IPS-15b (cell line): ENCODE data around the gene OR2B6.

Experiments
- H3K27me3 ChIP-seq: one replicate; pipeline ENCODE4 v1.6.1; 2013; ENCODE audit warnings: low read length; ENCODE audit not compliant: control insufficient read depth, insufficient read depth
- H3K36me3 ChIP-seq: one replicate; pipeline ENCODE4 v1.6.1; 2013; ENCODE audit warnings: low read length; ENCODE audit not compliant: control insufficient read depth, insufficient read depth
- H3K4me1 ChIP-seq: one replicate; pipeline ENCODE4 v1.6.1; 2013; ENCODE audit warnings: mild to moderate bottlenecking, low read length; ENCODE audit not compliant: control insufficient read depth, insufficient read depth
- H3K4me3 ChIP-seq: one replicate; pipeline ENCODE4 v1.5.1; 2013; ENCODE audit warnings: low read depth, low read length
- H3K9ac ChIP-seq: one replicate; pipeline ENCODE4 v1.6.1; 2013; ENCODE audit warnings: low read depth, mild to moderate bottlenecking, low read length
- H3K9me3 ChIP-seq: one replicate; pipeline ENCODE4 v1.6.1; 2013; ENCODE audit warnings: mild to moderate bottlenecking, low read length; ENCODE audit not compliant: control insufficient read depth, insufficient read depth

The OR2B6 gene

GRCh38 chr6:28001351-28001750, 44.3 kb downstream of the OR2B6 start:
- H3K4me3 ChIP-seq, result no peak overlapping the region
- H3K9ac ChIP-seq, result no peak overlapping the region
- H3K4me1 ChIP-seq, result peaks cover 10% of the 10 kb centered on the region
- H3K27me3 ChIP-seq, result no peaks in the 10 kb centered on the region
- no peaks in the 10 kb centered on the region for H3K36me3 ChIP-seq
- H3K9me3 ChIP-seq, result no peaks in the 10 kb centered on the region

- Histone ChIP-seq H3K27me3 (no peaks in the 10 kb centered on the region), H3K9me3 (no peaks in the 10 kb centered on the region), H3K36me3 (no peaks in the 10 kb centered on the region), H3K4me3 (no peak overlapping the region), H3K9ac (no peak overlapping the region), H3K4me1 (peaks cover 10% of the 10 kb centered on the region)
Observed at GRCh38 chr6:28001751-28002150, 44.7 kb downstream of the OR2B6 start.

- no peak overlapping the region for H3K4me3 ChIP-seq
- H3K9me3 ChIP-seq, result no peaks in the 10 kb centered on the region
- H3K4me1 ChIP-seq, result peaks cover 10% of the 10 kb centered on the region
- H3K27me3 ChIP-seq, result no peaks in the 10 kb centered on the region
- H3K9ac ChIP-seq, result no peak overlapping the region
- H3K36me3 ChIP-seq, result no peaks in the 10 kb centered on the region
Observed at GRCh38 chr6:28002161-28002560, 45.1 kb downstream of the OR2B6 start.

- H3K9me3 ChIP-seq, result no peaks in the 10 kb centered on the region
- no peaks in the 10 kb centered on the region for H3K36me3 ChIP-seq
- H3K9ac ChIP-seq, result no peak overlapping the region
- no peak overlapping the region for H3K4me3 ChIP-seq
- H3K4me1 ChIP-seq, result peaks cover 10% of the 10 kb centered on the region
- H3K27me3 ChIP-seq, result no peaks in the 10 kb centered on the region
Observed at GRCh38 chr6:28003059-28003458, 46.0 kb downstream of the OR2B6 start.

GRCh38 chr6:28003661-28004060, 46.6 kb downstream of the OR2B6 start:
- H3K4me1 ChIP-seq, result peaks cover 10% of the 10 kb centered on the region
- H3K36me3 ChIP-seq, result no peaks in the 10 kb centered on the region
- no peaks in the 10 kb centered on the region for H3K9me3 ChIP-seq
- H3K27me3 ChIP-seq, result no peaks in the 10 kb centered on the region
- no peak overlapping the region for H3K9ac ChIP-seq
- H3K4me3 ChIP-seq, result no peak overlapping the region

GRCh38 chr6:28004350-28005151, 47.5 kb downstream of the OR2B6 start:
- no peaks in the 10 kb centered on the region for H3K27me3 ChIP-seq
- H3K9ac ChIP-seq, result no peak overlapping the region
- no peaks in the 10 kb centered on the region for H3K9me3 ChIP-seq
- no peak overlapping the region for H3K4me3 ChIP-seq
- no peaks in the 10 kb centered on the region for H3K36me3 ChIP-seq
- H3K4me1 ChIP-seq, result peaks cover 10% of the 10 kb centered on the region

GRCh38 chr6:28005152-28005890, 48.3 kb downstream of the OR2B6 start:
- Histone ChIP-seq H3K9me3 (no peaks in the 10 kb centered on the region), H3K36me3 (no peaks in the 10 kb centered on the region), H3K27me3 (no peaks in the 10 kb centered on the region), H3K9ac (no peak overlapping the region), H3K4me3 (no peak overlapping the region), H3K4me1 (peaks cover 10% of the 10 kb centered on the region)

GRCh38 chr6:28005975-28006374, 48.9 kb downstream of the OR2B6 start:
- no peak overlapping the region for H3K4me3 ChIP-seq
- no peaks in the 10 kb centered on the region for H3K9me3 ChIP-seq
- H3K36me3 ChIP-seq, result no peaks in the 10 kb centered on the region
- H3K27me3 ChIP-seq, result no peaks in the 10 kb centered on the region
- no peak overlapping the region for H3K9ac ChIP-seq
- H3K4me1 ChIP-seq, result peaks cover 10% of the 10 kb centered on the region
